Measurements from ENCODE around the gene COX7B.

COX7B gene

GRCh38 chrX:77945910-77946545, 46.8 kb downstream of the COX7B start:
- DNase-seq (ENCODE audit: low spot score), result no peak

GRCh38 chrX:77946571-77946970, 47.3 kb downstream of the COX7B start:
- DNase-seq (ENCODE audit: low spot score), result no peak

GRCh38 chrX:77949840-77950239, 50.6 kb downstream of the COX7B start:
- no peak for DNase-seq (ENCODE audit: low spot score)

- no peak for DNase-seq (ENCODE audit: low spot score)
These were observed 52.9 kb downstream of the COX7B start for GRCh38 chrX:77952173-77952572.

- DNase-seq (ENCODE audit: low spot score), result no peak
These were observed 54.0 kb downstream of the COX7B start for GRCh38 chrX:77953302-77953701.

GRCh38 chrX:77953708-77954107, 54.4 kb downstream of the COX7B start:
- DNase-seq (ENCODE audit: low spot score), result no peak
